Cardiac muscle cell (in vitro differentiated cells and primary cell): ENCODE data around the gene OXGR1. TPM values are rescaled to one million over a fixed set of nuclear protein-coding genes. Genes with fewer than 3 reads are reported as not detected.

Experiments used
- DNase-seq, 2 donors: peaks; one replicate each; pipeline versions ENCODE4 v3.0.0 to v3.0.0-alpha.2; 2010 to 2017; ENCODE audit warnings: low read depth in 1 of 2, low spot score in 1 of 2
- H3K27ac ChIP-seq: fragments of 200-600 bp; sonication (generic); 2 replicates; pipeline ENCODE4 v1.5.1; 2016
- H3K27me3 ChIP-seq: fragments of 200-600 bp; sonication (generic); 2 replicates; pipeline ENCODE4 v1.6.0; 2016; ENCODE audit warnings: control low read depth
- H3K36me3 ChIP-seq: fragments of 200-600 bp; sonication (generic); 2 replicates; pipeline ENCODE4 v1.5.1; 2016; ENCODE audit warnings: control low read depth
- H3K4me1 ChIP-seq: fragments of 200-600 bp; sonication (generic); 2 replicates; pipeline ENCODE4 v1.8.1; 2017; ENCODE audit warnings: low read depth, mild to moderate bottlenecking, mixed run types
- H3K4me3 ChIP-seq: fragments of 200-600 bp; sonication (generic); 2 replicates; pipeline ENCODE4 v1.5.1; 2016; ENCODE audit warnings: mild to moderate bottlenecking
- H3K9me3 ChIP-seq: fragments of 200-600 bp; sonication (generic); 2 replicates; pipeline ENCODE4 v1.5.1; 2017; ENCODE audit warnings: low read depth, mild to moderate bottlenecking, control low read depth
- CTCF ChIP-seq: IDR thresholded peaks from 2 replicates; pipeline ENCODE4 v1.5.1; 2012; ENCODE audit warnings: low read depth, mild to moderate bottlenecking, low read length
- polyA plus RNA-seq: library from polyadenylated mRNA; unstranded; fragments of >200 nt; fragmentation: Nextera tagmentation; extraction: Ambion mirVana; gene quantifications from 2 replicates; pipeline ENCODE4 v1.2.1, GENCODE V29; 2016
- total RNA-seq: library from RNA; depleted of rRNA; stranded (reverse); fragments of >200 nt; gene quantifications from 2 replicates; pipeline ENCODE4 v1.2.3, GENCODE V29; 2016

OXGR1 gene
- total and polyA plus RNA-seq, 2 experiments from 2014 or later, result not detected

- H3K9me3 ChIP-seq, result no peaks in the 10 kb centered on the region
- no peak for TF ChIP-seq CTCF
- H3K4me3 ChIP-seq, result no peak overlapping the region
- no peak overlapping the region for H3K27ac ChIP-seq
- H3K27me3 ChIP-seq, result no peaks in the 10 kb centered on the region
- H3K4me1 ChIP-seq, result no peaks in the 10 kb centered on the region
- H3K36me3 ChIP-seq, result no peaks in the 10 kb centered on the region
- DNase-seq, result no peak
These were observed 58.4 kb downstream of the OXGR1 start for GRCh38 chr13:96935901-96936300.

Other genes with a start within 250 kb of the OXGR1 start
- 16.9 and 27.8 TPM in 2 replicates for gene MBNL2, start 227.9 kb upstream of the OXGR1 start, total RNA-seq
- gene MBNL2, start 227.9 kb upstream of the OXGR1 start, polyA plus RNA-seq, result 15.2 and 31.2 TPM in 2 replicates